HG02870 (cell line): ENCODE measurements around the gene SUCO.

Experiments used
- ATAC-seq: cut with Tn5 transposase; IDR thresholded peaks from one replicate; pipeline ENCODE4 v1.9.1; 2021; ENCODE audit warnings: mild to moderate bottlenecking, moderate library complexity; ENCODE audit not compliant: unreplicated experiment

Gene SUCO

DNA sequence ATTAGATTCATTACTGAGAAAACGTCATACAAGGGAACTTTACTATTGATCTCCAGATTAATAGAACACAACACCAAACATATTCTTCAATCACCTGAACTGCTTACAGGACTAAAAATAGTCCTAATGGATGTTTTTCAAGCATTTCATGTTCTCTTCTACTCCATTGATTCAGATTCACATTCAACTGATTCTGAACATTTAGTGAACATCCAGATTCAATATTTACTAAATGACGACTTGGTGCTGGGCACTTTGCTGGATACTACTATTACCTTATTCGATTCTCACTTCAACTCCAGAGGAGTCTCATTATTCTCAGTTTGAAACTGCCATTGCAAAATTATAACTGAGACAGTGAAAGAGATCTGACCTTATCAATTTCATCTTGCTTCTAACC, 18.8 kb upstream of the SUCO start:
- ATAC-seq: no peak

DNA sequence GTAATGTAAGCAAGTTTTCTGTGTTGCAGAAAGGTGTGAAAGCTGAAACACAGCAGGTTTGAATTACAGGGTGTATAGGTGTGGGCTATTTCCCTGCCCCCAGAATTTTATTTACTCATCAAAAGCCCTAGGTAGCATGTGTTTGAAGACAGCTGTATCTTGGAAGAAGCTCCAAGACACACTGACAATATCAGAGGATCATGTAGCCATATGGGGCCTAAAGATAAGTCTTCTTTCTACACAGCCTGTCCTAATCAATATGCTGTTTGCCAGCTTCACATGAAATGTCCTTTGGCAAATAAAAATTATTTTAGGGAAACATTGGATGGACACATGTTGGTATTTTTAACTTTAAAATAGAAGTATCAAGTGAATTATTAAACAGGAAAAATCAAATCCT, 17.5 kb upstream of the SUCO start:
- no peak for ATAC-seq

DNA sequence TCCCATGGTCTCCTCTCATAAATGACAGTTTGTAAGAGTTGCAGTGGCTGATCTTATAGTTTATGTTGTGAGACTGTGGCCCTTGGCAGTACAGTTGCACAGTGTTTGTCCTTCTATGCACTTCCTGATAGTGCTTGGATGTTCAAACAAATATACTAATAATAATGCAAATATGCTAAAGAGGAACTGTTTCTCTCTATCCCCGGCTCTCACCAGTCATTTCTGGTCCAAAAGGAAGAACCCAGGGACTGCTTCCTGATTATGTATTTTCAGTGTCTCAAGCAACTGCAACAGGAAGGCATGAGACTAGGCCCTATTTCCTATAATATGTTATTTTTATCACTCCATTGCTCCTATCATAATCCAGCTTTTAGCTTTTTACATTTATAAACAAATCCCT, 17.0 kb upstream of the SUCO start:
- no peak for ATAC-seq

DNA sequence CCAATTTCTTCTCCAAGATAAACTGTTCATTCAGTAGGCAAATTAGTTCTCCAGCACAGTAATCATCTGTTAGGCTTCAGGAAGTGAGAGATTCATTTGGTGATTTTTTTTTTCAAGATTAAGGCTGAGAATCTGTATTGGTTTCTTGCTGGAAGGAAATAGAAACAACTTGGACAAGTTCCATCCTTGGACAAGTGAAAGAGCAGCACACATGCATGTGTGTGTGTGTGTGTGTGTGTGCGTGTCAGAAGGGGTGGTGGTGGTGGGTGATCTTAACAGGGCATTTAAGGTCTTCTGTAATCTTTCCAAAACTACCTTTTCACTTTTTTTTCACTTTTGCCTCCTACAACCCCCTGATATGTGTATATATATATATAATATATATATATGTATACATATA, 15.9 kb upstream of the SUCO start:
- no peak for ATAC-seq

DNA sequence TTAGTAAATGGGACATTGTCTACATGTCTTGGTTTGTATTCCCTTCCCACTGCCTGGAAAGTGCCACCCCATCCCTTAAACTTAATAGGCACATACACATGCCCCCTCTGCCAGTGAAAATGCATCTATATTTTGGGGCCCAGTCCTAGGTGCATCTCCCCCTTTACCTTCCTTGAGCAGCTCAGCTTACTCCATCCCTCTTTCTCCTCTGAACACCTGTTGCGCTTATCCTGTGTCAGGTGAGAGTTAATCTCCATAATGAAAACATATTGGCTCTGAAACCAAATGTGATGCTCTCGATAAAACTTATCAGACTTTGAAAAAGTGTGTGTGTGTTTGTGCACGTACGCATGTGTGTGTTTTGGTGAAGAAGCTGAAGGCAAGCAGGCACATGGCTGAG, 15.4 kb upstream of the SUCO start:
- no peak for ATAC-seq

DNA sequence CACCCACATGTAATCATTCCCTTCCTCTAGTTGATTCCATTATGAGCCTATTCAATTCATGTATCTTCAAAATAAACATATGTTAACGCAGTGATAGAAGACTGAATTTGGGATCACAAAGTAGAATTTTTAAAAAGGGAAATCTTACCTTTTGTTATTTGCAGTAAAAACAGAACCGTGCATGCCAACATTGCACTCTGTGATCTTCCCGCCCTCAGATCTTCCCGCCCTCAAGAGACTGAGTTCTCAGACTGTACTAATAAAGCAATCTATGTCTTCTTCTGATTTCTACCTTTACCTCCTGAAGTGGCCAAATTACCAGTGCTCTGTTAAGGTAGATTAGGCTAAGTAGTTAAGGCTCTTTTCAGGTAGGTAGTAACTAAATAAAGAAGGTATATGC, 3.6 kb upstream of the SUCO start:
- ATAC-seq: no peak

DNA sequence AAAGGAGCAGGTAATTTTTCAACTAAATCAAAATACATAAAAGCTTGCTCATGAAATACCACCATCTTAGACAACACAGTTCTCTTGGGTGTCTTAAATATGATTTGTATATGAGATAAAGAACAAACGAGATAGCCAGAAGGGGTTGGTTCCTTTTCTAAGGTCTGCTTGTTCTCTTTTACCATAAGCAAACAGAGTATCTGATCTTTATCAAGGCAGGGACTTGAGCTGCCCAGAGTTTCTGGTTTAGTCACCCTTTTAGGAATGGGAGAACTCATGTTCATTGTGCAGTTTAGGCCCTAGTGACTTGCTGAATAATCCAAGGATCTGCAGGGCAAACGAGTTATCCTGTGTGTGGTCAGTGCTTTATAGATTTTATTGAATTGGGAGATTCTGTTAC, 3.0 kb upstream of the SUCO start:
- no peak for ATAC-seq

DNA sequence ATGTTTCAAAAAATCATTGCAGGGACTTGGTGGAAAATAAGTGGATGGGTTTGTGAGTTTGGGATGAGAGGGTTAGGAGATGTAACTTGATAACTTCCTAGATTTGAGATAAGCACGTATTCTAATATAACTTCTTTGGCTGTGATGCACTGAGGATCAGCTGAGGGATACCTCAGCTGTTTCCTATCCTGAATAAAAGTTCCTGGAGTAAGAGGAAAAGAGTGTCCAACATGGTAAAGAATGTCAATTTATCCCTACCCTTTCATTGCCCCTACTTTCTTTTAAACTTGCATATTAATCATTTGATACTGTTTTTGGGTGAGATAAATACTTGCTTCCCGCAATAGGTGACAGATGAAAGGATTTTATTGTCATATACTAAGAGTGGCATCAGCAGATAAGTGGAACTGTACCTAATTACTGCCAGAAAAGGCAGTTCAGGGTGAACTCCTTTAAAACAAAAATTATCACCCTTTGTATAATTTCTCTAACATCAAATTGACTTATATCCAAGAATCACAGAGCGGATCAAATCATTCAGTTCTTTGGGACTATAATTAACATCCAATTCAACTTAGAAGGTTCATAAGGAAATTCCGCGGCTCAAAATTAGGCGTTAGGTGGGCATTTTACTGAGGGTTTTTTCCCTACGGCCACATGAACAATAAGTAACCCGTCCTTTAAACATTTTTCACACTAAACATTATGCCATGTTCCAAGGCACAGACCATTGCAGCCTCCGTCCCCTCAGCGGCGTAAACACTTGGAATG, 1.4 kb upstream of the SUCO start:
- no peak for ATAC-seq

DNA sequence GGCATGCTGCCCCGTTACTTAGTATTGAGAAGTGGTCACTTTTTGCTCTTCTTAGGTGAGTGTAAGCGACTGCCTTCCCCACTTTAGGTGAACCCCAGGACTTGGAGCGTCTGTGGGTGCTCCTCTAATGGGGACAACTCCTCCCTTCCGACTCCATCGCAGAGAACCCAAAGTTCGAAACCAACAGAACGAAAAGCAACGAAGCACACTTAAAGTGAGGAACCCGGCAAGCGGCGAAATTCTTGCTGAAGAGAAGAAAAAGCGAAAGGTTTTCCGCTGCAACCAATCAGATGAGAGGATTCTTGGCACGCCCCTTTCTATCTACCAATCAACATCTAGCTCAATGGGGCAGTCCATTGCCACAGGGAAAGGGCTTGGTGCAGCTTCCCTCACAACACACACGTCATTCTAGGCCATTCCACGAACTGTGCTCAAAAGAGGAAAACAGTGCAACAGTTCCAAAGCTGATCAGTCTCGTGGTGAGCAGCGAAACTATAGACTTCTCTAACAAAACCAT, 709 bp upstream of the SUCO start:
- peak; percentile 69 for ATAC-seq

DNA sequence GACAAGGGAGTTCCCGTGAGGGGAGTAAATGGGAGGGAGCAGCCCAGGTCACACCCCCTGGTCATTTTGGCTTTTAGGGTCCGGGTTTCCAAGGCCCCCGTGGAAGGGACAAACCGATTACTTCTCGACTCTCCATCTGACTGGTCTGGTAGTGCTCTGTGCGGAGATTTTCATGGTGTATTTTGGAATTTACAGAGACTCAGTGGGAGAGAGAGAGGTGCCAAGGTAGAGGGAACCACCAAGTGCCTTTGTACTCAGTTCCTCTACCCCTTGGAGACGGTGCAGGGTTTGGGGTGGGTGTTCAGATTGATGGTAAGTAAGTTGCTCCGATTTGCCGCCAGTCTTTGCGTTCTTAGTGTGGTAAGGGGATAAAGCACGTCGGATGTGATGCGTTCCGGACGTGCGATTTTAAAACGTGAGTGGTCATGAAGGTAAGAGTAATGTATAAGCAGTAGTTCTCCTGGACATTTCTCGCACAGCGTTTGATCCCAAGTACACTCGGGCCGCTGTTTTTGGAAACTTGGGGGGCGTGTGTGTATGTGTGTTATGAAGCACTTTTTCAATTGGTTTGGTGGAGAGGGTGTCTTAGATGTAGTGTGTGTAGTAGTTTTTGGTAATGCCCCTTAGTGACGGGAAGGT, 682 bp downstream of the SUCO start:
- ATAC-seq: no peak

DNA sequence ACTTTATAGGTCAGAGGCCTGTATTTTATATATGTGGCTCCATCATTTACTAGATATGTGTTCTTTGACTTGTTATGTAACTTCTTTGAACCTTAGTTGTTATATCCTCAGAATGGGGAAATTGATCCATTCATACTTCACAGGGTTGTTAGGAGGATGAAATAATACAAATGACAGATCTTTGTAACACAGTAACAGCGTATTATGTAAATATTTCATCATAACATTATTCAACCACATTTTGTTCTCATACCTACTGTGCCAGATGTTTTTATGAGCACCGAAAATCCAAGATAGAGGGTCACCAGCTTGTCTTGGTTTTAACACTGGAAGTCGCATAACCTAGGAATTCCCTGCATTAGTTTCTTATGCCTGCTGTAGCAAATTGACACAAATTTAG, 3.3 kb downstream of the SUCO start:
- ATAC-seq: no peak

DNA sequence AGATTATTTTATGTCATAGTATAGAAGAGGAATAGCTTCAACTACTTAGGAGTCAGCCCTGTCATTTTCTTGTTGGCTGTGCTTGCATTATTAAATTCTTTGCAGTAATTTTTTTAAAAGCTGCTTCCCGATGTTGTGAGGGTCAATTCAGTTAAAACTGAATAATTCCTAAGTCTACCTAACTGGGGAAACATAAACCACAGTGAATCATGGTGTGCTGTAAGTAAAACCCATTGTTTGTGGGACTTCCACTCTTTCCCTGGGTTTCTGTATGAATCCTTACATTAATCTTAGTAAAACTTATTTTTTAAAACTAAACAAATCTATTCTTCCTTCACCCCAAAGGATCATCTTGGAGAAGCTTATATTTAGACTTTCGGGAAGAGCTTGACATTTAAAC, 4.4 kb downstream of the SUCO start:
- ATAC-seq: no peak

DNA sequence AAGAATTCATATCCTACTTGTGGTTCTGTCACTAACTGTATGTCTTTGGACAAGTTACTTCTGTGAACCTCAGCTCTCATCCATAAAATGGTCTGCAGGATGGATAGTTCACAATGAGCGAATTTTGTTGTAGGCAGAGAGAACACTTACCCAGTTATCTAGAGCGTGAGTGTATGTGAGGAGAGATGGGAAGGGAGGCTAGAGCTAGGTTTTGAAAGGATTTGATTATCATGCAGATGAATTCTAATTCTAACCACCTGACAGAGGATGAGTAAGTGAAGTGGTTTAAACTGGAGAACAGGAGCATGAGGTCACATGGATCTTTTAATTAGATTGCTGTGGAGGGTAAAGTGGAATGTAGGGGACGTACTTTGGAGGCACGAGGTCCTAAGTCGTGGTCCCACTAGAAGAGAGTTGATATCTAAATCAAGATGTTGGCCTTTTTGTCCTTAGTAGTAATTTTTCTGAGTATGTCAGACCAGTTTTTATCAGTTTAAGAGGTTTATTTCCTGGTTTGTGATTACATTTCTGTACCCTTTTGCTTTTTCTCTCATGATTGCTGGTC, 5.0 kb downstream of the SUCO start:
- ATAC-seq: no peak

DNA sequence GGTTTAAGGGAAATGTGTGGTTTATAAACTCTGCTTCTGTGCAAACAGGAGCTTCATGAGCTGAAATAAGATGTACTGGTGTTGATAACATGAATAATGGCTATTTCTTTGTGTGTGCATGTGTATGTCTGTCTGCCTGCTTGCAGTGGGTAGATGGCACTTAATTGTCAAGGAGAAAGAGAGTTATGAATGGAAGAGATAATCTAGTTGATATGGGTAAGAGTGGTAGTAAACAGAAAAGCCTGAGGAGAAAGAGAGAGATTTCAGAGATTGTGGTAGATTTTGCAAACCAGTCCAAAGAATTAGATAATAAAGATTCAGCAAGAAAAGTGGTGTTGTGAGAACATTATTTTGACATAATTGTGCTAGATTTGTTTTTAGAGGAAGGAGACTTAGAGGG, 7.7 kb downstream of the SUCO start:
- ATAC-seq: no peak

DNA sequence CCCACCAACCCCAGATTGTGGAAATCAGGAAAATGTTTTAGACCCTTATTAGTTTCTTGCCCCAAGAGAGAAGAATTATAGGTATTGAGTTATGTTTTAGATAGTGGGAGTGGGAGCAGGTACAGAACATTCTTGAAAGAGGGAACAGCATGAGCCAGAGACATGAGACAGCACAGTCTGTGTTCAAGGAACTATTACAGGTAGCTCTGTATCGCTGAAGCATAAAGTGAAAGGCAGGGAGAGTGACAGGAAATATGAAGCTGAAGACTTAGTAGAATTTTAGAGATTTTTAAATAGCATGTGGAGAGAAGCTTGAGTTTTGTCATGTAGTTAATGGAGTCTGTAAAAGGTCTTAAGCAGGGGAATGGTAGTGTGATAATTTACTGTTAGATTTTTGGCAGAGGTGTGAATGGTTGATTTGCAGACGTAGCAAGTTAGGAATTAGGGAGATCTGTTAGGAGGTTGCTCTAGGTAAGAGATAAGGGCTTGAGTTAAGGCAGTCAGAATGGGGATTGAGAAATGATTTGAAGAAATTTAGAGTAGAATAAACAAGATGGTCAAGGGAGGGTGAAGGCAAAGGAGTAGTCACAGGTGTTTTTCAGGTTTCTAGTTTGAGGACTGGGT, 11.6 kb downstream of the SUCO start:
- ATAC-seq: no peak

DNA sequence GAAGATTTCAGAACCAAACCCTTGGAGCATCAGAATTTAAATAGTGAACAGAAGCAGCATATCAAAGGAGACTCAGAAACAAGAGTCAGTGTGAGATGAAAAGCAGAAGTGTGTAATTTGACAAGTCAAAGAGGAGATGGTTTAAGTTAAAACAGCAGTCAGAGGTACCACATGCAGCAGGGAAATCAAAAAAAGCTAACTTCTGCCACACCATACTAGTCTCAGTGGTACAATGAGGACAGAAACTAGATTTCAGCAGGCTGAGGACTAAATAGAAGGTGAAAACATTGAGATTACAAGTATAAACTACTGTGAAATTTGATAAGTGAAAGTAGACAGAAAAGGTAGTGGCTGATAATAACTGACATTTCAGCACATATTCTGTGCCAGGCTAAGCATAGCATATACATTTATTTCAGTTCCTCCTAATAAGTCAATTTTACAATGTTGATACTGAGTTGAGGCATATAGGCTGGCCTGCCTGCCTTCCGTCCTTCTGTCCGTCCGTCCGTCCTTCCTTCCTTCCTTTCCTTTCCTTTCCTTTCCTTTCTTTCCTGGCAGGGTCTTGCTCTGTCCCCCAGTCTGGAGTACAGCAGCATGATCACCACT, 12.6 kb downstream of the SUCO start:
- peak; percentile 87 for ATAC-seq

DNA sequence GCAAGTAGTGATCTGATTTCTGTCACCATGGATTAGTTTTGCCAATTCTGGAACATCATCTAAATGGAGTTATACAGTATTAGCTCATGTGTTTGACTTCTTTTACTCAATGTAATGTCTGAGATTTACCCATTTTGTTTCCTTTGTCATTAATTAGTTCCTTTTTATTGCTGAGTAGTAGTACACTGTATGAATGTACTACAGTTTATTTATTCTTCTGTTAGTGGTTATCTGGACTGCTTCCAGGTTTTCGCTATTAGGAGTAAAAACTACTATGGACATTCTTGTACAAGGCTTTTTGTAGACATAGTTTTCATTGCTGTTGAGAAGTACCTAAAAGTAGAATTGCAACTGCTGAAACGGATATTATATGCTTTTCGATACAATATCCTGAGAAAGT, 14.1 kb downstream of the SUCO start:
- ATAC-seq: no peak

DNA sequence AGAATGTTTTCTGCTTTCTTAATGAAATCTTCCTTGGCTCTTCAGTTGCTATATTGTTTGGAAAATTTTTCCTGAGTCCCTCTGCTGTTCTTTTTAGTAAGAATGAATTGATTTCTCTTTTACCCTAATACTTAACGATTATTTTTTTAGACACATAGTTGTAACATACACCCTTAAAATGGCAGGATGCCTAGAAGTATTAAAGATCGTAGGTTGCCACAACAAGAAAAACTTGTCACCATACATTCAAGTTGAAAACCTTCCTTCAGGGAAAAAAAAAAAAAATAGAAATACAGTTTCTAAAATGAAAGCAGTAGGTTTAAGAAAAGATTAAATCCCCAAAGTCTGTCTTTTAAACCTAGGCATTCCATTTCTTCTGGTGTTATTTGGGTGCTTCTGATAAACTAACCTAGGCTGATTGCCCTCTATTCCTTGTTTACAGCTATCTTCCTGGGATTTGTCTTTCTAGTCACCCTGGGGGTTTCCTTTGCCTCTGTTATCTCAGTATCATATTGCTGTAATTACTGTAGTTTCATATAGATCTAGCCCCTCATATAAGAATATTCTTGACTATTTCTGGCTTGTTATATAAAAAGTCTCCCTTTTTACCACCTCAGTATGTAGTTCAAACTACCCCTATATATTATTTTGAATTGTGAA, 16.8 kb downstream of the SUCO start:
- no peak for ATAC-seq

DNA sequence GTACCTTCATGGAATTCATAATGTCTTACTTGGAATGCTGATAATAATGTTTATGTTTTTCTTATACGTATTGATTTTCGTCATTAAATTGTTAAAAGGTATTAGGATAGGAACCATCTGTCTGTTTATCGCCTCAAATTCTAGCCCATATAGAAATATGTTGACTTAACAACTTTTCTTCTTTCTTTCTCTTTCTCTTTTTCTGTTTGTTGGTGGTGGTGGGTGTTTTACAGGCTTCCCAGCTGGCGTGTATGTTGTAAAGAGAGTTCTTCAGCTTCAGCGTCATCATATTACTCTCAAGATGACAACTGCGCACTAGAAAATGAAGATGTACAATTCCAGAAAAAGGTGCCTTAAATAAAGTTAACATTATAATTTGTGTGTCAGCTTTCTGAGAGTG, 18.3 kb downstream of the SUCO start:
- ATAC-seq: no peak

DNA sequence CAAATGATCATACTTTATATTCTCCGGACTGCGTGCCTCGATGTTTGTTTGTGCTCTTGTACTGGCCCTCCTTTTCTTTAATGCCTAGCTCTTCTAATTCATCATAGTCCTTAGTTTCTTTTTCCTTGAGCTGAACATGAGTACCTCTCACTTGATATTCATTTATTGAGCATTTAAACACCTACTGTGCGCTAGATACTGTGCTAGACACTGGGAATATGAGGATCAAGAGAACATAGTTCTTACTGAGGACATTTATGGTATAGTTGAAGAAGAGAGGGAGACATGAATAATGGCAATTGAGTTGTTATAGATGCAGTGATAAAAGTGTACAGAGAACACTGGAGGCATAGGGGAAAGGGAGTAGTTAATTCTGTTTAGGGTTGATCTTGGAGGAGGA, 22.0 kb downstream of the SUCO start:
- no peak for ATAC-seq

DNA sequence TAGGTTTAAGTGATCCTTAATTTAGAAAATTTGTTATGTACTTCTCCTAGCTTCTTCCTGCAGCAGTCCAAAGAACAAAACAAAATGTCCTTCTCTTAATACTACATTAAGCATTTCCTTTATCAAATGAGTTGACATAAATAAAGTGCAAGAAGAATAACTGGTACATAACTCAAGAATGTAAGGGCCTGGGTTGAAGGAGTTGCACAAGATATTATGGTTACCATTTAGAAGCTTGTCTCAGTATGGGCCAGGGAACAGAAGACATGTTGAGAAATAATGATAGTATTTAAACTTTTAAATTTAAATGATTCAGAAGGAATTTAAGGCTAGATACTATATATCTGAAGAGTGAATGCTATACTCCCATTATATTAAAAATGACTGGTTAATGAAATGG, 23.5 kb downstream of the SUCO start:
- no peak for ATAC-seq
